Stimulated activated CD4-positive, alpha-beta T cell treated with anti-CD3 and anti-CD28 coated beads, Interleukin-2, amount 100 ng/mL, for 24 hours (primary cell): ENCODE measurements around the gene TENT4B.
A peak's percentile ranks its signal among the peaks of the same experiment; 100 is the strongest.
"Not testable (repeated sequence)": the region's sequence is repeated elsewhere in the genome, so short reads cannot be mapped to it uniquely, and the experiment has no call there.

ENCODE experiments used
- DNase-seq, 2 donors: peaks; one replicate each; pipeline ENCODE4 v3.0.0-alpha.2; 2020

Gene TENT4B

DNA sequence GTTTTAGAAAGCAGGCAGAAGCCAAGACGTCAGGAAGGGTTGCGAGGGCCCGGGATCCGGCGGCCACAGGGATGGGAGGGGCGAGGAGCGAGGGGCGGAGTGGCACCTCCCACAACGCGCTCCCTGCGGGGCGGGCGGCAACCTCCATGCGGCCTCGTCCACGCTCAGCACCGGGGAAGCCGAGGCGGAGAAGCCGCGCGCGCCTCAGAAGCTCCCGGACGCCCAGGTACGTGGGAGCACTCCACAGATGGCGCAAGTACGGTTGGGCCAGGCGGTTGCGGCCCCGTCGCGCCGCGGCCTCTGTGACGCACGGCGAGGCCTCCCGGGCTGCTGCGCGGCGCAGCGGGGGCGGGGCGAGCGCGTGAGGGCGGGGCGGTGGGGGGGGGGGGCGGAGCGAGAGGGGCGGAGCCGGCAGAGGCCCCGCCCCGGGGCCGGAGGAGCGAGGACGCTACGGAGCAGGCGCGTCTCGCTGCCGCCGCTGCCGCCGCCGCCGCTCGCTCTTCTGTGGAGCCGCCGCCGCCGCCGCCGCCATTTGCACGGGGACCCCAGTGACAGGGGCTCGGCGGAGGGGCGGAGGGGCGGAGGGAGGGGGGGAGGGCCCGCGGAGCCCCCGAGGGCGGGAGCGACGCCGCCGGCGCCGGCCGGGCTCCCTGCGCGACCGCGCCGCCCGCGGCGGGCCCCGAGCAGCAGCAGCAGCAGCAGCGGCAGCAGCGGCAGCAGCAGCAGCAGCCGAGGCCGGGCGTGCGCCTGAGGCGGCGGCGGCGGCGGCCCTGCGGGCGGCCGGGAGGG, at the start of gene TENT4B:
Gene TENT4B (plus strand): TSS at position 500 of the 789 bp plus-strand sequence. CDS start 316 bp downstream, outside the sequence.
- DNase-seq = peak; percentile 87 to 88

DNA sequence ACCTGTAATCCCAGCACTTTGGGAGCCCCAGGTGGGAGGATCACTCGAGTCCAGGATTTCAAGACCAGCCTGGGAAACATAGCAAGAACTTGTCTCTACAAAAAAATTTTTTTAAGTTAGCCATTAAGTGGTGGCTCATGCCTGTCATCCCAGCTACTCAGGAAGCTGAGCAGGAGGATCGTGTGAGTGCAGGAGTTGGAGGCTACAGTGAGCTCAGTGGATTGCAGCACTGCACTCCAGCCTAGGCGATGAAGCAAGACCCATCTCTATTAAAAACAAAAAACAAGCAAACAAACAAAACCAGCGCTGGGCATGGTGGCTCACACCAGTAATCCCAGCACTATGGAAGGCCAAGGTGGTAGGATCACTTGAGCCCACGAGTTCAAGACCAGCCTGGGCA, 49.3 kb upstream of the TENT4B start:
- no peak for DNase-seq

DNA sequence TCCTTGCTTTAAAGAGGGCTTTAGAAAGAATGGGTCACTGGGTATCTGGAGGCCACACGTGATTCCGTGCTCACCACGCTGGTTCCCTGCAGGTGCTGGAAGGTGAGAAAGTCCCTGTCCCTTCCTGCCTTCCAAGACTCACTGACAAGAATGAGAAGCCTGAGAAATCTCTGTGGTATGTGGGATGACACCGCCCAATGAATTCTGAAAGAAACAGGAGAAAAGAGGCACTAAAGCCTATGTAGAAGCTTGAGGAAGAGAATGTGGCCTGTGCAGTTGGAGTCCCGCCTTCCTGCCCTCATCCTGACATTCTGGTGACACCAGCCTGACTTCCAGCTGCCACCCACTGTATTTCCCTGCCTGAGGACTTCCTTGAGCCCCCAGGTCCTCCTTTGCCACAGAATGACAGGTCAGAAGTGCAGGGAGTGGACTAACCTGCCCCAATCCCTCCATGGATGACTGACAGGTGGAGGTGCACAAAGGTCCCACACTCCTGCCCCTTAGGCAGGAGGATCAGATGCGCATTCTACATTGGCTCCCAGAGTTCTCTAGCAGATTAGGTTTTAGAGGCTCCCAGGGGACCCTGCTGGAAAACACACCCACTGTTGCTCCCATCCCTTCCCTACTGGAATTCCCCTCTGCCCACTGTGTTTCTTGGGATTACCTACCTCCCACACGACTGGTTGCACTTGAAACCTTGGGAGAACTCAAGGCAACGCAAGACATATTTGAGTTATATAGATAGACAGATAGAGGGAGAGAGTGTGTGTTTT, 38.6 kb upstream of the TENT4B start:
- no peak for DNase-seq

DNA sequence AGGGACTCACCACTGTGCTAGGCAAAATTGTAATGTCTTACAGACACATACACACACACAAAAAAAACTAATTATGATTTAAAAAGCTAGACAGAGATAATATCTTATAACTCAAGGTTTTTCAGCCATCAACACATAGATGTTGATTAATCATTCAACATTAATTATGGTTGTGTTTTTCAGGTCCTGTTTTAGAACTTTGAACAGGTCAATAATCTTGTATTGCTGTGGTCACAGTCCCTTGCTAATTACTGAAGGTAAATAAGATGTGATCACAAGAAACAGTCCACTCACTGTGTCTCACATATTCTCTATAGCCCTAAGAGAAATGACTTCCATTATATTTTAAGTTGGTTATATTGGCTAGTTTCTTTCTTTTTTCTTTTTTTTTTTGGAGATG, 32.4 kb upstream of the TENT4B start:
- no peak for DNase-seq

DNA sequence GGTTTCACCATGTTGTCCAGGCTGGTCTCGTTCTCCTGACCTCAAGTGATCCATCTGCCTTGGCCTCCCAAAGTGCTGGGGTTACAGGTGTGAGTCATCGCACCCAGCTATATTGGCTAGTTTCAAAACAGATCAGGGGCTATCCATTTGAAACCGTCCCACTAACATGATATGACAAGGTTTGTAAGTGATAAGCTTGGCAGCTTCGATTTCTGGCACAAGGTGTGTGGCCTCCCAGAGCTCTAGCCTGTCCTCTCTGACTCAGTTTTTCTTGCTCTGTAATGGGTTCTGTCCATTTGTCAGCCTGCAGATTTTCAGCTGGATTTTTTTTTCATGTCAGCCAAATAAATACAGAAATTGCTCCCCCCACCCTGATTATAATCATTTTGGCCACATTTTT, 31.8 kb upstream of the TENT4B start:
- DNase-seq = no peak

DNA sequence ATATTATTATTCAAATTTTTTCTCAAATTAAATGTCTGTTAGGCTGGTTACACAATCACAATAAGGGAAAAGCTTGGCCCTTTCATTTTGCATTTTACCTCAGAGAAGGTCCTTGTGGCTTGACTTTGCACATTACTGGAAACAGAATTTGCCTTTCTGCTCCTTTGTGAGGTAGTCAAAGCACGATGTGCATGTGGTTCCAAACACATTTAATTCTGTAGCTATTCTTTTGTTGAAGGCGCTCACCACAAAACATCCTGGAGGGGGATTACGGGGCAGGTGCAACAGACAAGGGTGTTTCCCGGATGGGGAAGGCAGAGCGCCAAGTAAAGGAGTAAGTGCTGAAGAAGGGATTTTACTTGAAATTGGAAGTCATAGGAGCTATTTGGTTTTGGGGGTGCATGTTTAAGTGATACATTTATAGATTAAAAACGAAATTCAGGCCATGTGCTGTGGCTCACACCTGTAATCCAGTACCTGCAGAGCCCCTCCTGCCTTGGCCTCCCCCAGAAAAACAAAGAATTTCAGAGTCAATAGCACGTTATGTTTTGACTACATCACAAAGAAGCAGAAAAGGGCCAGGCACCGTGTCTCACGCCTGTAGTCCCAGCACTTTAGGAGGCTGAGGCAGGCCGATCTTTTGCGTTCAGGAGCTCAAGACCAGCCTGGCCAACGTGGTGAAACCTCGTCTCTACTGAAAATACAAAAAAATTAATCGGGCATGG, 31.2 kb upstream of the TENT4B start:
- DNase-seq = peak; percentile 26 to 28

DNA sequence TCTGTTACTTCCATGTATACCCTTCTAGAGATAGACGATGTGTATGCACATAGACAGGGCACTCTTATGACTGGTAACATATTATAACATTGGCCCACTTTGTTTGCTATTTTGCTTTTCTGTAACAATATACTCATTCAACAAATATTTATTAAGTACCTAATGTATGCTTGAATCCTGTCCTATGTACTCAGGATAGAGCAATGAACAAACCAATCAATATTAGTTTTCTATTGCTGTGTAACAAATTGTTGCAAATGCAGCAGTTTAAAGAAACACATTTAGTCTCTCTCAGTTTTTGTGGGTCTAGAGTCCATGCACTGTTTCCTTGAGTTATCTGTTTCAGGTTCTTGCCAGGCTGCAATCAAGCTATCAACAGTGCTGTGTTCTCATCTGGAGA, 29.7 kb upstream of the TENT4B start:
- DNase-seq = no peak

DNA sequence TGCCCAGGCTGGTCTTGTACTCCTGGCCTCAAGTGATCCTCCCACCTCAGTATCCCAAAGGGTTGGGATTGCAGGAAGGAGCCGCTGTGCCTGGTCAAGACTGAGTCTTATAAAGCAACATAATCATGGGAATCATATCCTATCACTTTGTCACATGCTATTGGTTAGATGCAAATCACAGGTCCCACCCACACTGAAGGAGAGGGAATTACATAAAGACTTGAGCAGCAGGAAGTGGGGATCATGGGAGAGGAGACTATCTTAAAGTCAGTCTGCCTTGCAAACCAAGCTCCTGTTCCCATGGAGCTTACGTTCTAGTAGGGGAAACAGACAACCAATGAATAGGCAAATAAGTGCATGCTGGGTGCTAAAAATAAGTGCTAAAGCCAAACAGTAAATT, 28.3 kb upstream of the TENT4B start:
- DNase-seq = no peak

DNA sequence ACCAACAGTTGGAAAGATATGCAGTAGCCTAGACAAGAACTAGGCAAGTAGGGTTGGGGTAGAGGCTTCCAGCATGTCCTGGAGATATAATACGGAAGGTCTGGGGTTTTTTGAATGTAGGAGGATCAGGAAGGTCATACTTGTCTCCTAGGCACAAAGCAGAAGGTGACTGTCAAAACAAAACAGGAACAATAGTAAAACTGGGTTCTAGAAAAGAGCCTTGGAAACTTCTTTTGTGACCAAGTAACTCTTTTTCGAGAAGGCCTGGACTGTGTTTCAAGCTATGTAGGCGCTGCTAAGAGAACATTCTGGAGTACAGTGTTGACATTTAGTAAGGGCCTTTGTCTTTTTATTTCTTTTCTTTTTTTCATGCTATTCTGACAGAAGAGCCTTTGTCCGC, 26.9 kb upstream of the TENT4B start:
- no peak for DNase-seq

DNA sequence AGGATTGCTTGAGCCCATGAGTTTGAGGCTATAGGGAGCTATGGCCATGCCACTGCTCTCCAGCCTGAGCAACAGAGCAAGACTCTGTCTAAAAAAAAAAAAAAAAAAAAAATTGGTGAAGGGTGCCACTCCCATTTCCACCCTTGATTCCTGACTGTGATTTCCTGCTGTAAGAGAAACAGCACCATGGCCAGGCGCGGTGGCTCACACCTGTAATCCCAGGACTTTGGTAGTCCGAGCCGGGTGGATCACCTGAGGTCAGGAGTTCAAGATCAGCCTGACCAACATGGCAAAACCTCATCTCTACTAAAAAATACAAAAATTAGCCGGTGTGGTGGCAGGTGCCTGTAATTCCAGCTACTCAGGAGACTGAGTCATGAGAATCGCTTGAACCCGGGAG, 20.5 kb upstream of the TENT4B start:
- DNase-seq = not testable (repeated sequence)

DNA sequence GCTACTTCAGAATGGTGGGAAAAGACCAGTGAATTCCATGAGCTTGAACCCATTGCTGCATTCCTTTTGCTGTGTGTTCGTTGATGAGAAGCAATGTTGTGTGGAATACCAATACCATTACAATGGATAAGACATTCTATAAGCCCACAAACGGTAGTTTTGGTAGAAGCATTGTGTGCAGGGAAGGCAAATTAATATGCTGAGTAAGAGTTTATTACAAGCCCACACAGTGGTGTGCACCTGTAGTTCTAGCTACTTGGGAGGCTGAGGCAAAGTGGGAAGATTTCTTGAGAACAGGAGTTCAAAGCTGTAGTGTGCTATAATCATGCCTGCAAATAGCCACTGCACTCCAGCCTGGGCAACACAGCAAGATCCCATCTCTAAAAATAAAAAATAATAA, 19.9 kb upstream of the TENT4B start:
- no peak for DNase-seq

DNA sequence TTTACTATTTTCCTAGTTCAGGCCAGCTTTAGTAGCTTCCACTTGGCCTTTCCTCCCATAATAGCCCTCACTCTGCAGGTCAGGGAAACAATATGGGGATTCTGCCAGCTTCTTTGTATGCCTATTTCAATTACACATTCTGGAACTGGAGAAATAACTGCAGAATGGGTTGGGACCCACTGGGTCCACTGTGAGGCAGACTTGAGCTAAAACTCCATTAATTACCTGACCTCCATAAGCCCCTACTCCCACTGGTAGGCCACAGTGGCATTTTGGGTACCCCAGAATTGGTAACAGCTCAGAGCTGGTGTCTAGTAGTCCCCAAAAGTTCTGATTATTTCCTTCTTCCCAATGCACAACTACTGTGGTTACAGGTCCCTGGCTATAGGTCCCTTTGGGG, 16.7 kb upstream of the TENT4B start:
- no peak for DNase-seq

DNA sequence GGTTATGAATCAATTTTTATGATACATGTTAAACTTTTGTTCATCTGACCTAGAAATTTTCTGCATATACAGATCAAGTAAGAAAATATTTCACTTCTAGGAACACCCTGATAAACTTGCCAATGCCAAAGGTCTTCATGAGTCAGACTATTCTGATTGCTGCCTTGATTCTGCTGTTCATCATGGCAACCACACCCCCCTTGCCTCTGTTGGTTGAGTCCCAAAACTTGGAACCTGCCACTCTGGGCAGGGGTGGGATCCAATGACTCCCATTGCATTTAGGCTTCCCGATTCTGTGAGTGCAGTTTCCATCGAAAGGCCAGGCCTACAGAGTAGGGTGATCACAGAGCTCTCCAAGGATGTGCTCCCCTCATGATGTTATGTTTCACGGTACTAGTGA, 15.8 kb upstream of the TENT4B start:
- no peak for DNase-seq

DNA sequence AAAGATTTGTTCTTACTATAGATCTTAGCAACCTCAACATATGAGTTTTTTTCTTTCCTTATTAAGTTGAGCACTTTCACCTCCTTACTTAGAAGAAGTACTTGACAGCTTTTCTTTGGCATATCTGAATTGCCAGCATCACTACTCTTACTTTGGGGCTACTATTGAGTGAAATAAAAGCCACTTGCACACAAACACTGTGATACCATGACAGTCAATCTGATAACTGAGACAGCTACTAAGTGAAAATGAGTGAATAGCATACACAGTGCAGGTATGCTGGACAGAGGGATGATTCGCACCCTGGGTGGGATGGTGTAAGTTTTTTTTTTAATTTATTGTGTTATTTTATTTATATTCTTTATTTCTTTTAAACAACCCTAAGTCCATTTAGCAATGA, 13.5 kb upstream of the TENT4B start:
- no peak for DNase-seq

DNA sequence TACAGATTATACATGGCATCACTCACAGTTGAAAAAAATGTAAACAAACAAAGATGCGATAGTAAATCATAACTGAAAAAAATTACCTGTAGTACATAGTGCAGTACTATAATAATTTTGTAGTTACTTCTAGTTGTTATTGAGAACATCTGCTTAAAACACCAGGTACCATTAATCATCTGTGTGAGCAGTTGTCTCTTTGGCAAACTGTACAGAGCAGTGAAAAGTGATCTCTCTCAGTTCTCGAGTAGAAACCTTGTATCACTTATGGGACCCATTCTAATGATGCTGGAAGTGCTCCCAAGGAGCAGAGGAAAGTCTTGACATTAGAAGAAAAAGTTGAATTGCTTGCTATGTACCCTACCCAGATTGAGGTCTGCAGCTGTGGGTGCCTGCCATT, 8.9 kb upstream of the TENT4B start:
- DNase-seq = no peak

DNA sequence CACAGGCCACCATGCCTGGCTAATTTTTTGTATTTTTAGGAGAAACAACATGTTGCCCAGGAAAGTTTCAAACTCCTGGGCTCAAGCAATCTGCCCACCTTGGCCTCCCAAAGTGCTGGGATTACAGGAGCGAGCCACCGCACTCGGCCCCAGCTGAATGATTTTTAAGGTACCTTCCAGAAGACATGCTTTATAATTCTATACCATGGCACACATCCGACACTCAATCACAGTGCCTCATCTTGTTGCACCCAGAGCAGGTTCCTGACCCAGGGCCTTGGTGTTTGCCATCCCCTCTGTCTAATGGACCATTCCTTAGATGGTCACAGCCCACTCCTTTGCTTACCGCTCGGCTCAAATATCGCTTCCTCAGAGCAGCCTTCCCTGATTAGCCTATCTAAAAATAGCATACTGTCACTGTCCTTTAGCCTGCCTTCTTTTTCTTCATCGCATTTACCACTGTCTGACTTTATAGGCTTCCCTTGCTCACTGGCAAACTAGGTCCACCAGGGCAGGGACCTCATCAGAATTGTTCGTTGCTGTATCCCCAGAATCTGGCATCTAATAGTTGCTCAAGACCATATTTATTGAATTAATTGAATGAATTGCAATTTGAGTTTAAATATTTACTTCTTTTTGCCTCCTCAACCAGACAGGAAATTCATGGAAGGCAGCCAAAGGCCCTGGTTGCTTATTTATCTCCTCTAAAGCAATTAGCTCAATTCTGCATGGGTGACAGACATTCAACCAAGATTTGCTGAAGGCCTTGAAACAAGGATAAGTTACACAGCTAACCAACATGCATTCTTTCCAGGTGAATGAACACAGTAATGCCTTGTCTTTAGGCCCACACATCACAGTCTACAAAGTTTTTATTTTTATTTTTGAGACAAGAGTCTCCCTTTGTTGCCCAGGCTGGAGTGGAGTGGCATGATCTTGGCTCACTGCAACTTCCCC, 6.3 kb upstream of the TENT4B start:
- no peak for DNase-seq

DNA sequence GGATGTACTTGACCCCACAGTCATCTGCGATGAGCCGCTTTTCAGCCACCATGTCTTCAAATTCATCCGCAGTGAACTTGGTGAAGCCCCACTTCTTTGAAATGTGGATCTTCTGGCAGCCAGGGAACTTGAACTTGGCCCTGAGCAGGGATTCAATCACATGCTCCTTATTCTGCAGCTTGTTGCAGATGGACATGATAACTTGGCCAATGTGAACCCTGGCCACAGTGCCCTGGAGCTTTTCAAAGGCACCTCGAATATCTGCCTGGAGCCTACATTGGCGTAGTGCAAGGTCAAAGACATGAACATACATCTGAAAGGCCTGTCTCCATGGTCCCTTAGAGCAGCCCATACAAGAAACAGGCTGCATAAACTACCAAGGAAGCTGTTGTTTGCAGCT, 1.8 kb upstream of the TENT4B start:
- DNase-seq = no peak

DNA sequence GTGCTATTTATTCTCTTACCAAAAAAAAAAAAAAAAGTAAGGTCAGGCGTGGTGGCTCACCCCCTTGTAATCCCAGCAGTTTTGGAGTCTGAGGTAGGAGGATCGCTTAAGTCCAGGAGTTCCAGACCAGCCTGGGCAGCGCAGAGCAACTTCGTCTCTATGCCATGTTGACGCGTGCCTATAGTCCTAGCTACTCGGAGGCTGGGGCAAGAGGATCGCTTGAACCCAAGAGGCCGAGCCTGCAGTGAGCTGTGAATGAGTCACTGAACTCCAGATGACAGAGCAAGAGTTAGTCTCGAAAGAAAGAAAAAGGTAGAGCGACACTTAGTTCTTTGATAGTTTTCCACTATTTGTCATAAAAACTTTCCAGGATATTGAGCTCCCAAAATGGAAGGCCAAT, 1.4 kb upstream of the TENT4B start:
- DNase-seq = peak; percentile 30 to 48

DNA sequence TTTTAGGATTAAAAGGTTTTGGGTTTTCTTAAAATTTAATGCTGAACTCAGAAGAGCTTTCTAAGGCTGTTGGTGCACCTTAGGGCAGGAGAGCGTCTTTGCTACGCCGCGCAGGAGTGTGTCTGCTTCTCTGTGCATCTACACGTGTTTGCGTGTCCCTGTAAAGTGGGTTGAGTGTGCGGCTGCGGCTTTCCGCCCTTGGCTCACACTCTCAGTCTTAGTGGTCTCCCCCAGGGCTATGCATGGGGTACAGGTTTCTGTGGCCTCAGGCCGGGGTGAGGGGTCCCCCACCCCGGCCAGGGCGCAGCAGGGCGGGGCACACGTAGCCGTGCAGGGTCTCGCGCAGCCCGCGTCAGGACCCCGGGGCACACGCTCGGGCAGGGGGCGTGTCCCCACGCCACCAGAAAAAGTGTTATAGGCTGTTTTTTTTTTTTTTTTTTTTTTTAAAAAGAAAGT, 727 bp upstream of the TENT4B start:
- peak; percentile 75 to 78 for DNase-seq

DNA sequence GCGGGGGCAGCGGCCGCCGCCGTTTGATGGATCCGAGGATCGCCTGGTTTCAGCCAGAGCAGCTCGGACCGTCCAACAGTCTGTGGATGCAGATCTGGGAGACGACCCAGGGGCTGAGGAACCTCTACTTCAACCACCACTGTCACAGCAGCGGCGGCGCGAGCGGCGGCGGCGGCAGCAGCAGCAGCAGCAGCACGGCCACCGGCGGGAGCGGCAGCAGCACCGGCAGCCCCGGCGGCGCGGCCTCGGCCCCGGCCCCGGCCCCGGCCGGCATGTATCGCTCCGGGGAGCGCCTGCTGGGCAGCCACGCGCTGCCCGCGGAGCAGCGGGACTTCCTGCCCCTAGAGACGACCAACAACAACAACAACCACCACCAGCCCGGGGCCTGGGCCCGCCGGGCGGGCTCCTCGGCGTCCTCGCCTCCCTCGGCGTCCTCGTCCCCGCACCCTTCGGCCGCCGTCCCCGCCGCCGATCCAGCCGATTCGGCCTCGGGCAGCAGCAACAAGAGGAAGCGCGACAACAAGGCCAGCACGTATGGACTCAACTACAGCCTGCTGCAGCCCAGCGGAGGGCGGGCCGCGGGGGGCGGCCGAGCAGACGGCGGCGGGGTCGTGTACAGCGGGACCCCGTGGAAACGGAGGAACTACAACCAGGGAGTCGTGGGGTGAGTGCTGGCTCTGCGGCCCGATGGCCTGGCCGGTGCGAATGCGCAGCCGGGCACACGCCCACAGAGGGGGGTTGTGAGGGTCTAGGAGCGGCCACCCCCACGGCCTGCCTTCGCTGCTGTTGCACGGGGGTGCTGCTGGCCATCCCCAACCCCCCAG, 702 bp downstream of the TENT4B start:
- peak in 1 of 2 donors; percentile 46 for DNase-seq

DNA sequence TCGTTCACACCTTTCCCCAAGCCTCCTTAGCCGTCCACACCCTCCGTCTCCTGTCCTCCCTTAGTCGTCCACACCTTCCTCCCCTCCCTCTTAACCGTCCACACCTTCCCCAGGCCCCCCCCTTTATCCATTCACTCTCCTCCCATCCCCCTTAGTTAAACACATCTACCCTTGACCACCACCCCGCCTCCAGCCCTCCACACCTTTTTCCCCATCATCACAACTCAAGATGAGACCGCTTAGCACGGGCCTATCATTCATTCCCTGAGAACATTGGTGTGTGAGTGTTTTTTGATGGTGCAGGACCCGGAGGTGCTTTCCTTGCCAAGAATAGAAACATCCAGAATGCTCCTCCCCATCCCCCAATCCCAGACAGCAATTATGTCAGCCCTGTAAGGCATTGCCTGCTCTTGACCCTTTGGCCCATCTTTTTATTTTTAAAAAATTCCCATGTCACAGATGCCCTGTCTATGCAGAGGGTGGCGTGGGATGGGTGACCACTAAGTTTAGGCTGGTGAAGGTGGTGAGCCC, 1.4 kb downstream of the TENT4B start:
- DNase-seq = no peak
